GM11168 (cell line): ENCODE data around the gene ANKRD16.

ENCODE experiments used
- in situ Hi-C: fragments of 300-500 bp; cut with MboI; formaldehyde crosslinking; loops from one replicate; pipeline ENCODE4 v1.12.0; 2022; ENCODE audit warnings: low sequenced_read_pairs; ENCODE audit not compliant: unreplicated experiment

ANKRD16 gene

DNA sequence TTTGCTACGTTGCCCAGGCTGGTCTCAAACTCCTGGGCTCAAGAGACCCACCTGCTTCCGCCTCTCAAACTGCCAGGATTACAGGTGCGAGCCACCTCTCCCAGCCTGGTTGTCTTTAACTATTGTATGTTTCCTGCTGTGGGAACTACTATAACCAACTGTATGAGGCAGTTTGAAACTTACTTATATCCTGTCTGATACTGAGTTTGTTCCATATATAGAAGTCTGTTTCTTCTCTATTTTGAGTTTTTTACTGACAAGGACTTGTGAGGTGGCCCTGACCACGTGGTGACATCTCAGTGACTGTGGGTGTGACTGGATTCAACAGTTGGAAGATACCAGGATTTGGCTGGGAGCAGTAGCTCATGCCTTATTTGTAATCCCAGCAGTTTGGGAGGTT is 14.5 kb upstream of the ANKRD16 start:
- in situ Hi-C loops = no loop called here

DNA sequence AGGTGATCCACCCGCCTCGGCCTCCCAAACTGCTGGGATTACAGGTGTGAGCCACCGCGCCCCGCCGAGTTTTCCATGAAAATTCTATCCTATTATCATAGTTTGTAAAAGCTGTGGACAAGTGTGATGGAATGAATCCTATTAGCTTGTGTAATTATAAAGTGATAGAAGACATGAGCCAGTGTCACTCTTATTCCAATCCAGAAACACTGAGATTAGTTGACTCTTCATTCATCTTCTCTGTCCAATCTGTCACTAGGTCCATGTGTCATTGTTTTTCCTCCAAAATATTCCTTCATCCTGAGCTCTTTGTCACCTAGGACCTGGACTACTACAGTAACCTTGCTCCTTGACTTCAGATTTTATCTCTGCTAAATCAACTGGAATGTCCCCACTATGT is 13.9 kb upstream of the ANKRD16 start:
- in situ Hi-C loops = no loop called here

DNA sequence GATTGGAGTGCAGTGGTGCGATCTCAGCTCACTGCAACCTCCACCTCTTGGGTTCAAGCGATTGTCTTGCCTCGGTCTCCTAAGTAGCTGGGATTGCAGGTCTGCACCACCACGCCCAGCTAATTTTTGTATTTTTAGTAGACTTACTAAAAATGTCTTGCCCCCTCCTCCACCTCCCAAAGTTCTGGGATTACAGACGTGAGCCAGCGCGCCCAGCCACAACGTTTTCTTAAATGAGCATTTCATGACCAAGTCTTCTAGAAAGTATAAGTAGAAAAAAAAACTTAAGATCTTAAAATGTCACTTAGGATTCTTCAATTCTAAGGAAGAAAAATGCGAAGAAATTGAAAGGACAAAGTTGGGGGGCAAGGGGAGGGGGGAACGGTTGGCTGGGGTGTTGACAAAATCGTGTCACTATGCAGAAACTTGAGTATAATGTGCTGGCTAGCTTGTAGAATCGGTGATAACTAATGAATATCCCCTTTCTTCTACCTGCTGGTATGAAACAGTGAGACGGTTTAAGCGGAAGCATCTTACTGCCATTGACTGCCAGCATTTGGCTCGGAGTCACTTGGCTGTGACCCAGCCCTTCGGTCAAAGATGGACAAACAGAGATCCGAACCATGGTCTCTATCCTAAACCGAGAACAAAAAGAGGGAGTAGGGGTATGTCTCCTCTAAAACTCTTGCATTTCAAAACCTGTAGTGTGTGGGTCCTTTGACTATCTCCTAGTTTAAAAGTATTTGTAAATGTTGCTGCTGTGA is 13.0 kb upstream of the ANKRD16 start:
- in situ Hi-C loops = no loop called here

DNA sequence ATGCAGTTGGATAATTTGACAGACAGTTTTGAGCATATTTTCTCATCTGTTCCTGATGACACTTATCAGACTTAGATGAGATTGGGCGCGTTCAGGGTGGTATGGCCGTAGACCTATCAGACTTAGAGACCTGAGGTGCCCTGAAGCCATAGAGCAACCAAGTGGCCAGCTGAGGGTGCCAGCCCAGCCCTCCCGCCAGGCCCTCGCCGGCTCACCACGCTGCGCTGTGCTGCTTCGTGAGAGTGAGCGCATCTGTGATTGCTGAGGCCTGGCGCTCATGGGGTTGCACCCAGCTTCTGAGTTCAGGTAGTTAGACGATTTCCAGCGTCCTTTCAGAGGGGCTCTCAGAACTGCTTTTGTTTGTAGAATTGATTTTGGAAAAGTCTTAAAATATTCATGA is 10.6 kb upstream of the ANKRD16 start:
- in situ Hi-C loops = no loop called here

DNA sequence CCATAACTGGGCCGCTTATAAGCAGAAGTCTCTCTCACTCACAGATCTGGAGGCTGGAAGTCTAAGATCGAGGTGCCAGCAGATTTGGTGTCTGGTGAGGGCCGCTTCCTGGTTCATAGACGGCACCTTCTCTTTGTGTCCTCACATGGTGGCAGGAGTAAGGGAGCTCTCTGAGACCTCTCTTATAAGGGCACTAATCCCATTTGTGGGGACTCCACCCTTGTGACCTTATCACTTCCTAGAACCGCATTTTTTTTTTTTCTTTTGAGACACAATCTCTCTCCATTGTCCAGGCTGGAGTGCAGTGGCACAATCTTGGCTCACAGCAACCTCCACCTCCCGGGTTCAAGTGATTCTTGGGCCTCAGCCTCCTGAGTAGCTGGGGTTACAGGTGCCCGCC is 8.5 kb upstream of the ANKRD16 start:
- in situ Hi-C loops = no loop called here

DNA sequence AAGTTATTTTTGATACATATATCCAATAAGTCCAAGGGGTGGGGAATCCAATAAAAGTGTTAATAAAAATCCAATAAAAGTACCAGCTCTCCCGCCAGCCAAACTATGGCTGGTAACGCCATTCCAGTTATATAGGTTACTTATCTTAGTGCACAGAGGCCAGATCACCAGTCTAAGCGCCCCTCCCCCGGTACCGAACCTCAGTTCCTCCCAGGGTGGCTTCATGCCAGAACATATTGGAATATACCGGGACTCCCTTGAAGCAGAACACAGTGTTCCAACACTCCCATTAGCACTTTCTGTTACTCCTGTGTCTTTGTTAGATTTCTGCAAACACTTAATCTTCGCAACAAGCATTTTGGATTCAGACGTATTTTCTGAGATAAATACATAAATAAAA is 7.8 kb upstream of the ANKRD16 start:
- in situ Hi-C loops = no loop called here

DNA sequence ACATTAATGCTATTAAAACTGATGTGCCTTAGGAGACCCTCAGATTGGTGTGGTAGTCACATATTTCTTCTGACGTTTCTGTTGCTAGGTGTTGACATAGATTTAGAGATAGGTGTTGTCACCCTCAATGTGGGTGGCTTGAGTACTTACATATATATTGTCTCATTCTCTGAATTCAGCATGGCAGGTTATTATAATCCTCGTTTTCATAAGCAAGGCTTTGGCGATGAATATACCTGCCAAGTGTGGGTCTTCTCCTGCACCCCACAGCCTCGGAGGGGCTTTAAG is 7.3 kb upstream of the ANKRD16 start:
- in situ Hi-C loops = no loop called here

DNA sequence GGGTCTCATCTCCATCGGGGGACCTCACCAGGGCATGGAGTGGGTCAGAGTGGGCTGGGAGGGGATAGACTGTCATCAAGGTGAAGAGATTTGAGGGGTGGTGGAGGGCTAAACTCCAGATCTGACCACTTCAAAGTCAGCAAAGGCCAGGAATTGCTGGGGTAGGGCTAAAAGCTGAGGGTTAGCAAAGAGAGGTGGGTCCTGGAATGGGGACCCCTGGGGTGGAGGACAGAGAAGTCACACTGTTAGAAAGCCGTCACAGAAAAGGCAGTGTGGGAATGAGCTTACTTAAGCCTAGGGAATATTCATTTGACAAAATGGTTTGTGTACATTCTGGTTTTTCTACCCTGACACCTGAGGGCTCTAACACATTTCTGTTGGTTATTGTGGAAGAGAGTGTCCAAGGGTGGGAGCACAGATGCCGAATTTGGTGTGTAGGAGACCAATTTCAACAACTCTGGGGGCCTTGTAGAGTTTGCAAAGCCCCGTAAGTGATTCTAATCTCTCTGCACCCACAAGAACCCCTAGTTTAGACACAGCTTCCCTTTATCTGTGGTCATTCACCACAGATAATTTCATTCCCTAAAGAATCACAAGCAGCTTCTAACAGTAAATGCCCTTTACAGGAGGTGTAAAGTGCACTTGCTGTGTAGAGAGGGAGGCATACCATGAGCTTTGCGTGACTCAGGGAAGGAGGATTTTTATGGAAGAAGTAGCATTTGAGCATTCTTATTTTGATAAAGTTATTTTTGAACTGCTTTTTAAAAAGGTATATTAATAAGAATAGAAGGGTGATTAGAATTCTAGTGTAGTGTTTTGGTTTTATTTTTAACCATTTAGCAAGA is 6.7 kb upstream of the ANKRD16 start:
- in situ Hi-C loops = no loop called here

DNA sequence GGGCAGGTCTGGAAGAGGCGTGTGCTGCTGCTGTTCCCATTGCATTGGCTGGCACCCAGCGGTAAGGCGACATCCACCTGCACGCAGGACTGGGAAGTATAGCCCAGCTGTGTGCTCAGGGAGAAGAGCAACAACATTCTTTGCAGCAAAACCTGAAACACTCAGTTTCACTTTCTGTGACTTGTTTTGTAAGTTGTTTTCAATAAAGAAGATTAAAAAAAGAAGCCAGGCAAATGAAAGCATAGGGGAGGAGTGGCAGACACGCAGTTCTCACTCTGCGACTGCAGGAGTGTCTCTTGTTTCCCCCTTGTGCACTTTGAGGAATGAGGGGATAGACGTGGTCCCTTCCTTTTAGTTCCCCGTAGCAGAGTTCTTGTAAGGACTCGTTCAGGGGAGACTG is 6.1 kb upstream of the ANKRD16 start:
- in situ Hi-C loops = no loop called here

DNA sequence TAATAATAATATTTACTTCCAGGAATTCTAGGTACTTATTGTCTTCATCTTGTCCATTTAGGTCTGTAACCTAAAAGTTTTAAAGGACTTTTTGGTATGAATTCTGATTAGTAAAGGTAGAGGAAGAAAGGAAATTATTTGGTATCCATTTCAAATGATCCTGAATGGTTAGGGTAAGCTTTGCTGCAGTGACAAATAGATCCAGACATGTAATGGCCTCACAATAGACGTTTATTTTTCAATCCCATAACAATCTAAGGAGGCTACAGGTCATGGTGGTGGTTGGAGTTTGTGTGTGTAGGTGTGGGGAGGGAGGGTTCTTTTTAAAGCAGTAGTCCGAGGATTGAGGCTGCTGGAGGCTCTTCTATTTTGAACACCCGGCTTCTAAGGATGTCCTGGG is 5.7 kb upstream of the ANKRD16 start:
- in situ Hi-C loops = no loop called here

DNA sequence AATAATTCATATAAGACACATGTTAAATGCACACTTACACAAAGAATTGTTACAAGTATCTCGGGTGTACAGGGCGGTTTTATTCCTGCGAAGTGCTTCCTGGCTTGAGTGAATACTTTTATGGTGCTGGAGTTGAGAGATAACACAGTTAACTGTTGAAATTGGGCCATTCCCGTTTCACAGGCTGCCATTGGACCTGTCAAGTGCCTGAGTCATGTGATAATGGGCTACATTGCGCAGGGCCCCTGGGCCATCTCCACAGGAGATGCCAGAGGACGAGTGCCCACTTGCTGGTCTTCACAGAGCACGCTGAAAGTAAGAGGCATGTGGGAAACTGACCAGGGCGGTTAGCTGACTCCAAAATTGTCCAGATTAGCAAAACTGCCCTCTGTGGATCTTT is 5.2 kb upstream of the ANKRD16 start:
- in situ Hi-C loops = no loop called here

DNA sequence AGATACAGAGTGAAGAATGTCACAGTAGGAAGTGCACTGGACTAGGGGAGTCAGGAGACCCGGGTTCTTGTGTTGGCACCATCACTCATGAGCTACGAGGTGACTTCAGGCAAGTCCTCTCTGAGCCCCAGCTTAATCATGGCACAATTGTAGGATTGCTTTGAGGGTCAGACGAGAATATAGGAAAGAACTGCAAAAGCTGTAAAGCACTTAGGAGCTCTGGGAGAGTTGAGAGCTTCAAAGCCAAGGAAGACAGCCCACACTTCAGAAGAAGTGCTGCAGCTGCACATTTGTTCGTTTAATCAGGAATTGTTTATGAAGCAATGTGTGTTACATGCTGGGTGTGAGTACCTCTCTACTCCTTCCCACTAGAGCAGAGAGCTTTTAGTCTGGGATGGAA is 4.7 kb upstream of the ANKRD16 start:
- in situ Hi-C loops = no loop called here

DNA sequence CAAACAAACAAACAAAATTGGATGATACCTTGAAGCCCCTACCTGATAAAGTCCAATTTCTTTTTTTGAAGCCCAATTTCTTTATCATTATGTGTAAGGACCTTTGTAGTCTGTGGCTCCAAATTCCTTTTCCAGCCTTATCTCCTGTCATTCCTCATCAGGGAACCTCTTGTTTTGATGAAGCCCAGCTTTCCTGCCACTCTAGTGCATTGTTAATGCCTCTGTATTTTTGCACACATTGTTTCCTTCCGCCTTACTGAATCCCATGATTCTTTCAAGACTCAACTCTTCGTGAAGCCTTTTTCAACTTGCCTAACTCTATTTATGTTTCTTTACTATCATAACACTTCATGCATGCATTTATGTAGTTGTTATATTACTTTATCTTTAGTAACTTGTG is 3.6 kb upstream of the ANKRD16 start:
- in situ Hi-C loops = no loop called here

DNA sequence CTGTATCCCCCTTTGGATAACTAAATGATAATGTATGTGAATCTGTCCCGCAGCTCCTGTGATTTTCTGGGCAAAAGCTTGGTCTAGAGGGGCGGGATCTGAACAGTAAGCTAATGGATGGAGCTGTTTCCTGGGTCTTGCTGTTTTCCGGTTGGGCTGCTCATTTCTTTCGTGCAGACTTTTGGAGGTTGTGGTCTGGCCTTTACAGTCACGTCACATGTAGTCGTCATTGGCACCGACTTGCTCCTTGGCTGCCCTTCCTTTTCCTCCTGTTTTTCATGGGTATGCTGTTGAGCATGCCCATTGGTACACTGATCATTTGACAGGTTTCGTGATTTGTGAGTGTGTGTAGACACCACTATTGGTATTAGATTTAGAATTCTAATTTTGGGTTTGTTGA is 2.3 kb upstream of the ANKRD16 start:
- in situ Hi-C loops = no loop called here

DNA sequence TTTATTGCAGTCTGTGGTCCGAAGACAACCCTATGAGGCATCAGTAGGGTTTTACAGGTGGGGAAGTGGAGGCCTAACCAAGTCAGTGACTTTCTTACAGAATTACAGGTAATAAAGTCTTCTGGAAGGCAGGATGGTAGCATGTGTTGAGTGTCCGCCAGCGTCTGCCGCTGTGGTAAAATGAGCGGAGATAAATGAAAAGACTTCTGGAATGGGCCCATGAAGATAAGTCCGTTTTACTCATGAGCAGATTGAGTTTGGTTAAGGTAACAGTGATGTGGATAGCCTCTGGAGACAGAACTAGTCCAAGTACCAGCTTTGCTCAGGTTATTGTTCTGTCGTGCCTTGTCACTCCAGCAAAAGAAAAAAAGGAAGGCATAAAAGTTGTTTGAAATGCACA is 1.3 kb upstream of the ANKRD16 start:
- in situ Hi-C loops = no loop called here

DNA sequence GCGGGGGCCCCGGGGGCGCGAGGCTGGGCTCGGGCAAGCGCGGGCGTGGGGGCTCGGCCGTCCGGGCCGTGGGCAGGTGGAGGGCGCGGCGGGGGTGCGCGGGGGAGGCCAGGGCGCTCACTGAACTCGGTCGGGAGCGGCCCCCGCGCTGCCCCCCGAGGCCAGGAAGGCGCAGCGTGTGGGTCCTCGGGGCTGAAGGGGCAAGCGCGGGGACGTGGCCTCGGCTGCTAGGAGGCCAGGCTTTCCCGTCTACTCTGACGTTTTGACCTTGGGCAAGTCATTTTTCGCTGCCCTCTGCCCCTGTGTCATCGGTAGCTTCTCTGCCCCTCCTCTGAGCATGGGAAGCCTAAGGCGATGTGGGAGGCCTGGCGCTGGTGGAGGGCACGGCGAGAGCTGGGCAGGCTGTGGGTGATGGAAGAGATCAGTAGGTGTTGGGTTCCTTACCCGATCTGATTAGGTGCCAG is 791 bp upstream of the ANKRD16 start:
- in situ Hi-C loops = no loop called here

DNA sequence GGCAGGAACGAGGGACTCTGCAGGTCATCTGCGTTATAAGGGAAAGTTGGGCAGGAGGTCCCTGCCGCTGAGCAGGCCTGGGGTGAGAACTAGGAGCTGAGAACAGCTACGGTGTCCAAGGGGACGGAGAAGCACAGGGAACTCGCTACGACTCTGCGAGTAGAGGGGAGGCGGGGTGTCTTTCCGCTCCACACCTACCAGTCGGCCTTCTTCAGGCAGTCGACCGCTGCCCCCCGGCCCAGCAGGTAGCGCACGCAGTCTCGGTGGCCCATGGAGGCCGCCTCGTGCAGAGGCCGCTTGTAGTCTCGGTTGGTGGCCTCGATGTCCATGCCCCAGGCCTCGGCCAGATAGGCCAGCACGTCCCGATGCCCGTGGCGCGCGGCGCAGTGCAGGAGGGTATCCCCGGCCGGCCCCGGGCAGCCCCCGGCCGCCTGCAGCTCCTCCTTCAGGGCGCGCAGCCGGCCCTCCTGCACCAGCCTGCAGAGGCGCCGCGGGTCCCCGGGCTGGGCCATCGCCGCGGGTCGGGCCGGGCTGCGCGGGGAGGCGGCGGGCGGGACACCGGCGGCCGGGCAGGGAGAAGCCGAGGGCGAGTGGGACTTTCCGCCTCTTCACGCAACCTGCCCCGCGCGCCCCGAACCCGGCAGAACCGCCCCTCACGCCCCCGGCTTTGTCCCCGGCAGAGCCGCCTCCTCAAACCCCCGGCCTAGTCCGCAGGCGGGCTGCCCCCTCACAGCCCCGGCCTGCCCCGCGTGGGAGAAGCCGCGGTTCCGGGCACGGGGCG is 660 bp downstream of the ANKRD16 start:
- in situ Hi-C loops = no loop called here

DNA sequence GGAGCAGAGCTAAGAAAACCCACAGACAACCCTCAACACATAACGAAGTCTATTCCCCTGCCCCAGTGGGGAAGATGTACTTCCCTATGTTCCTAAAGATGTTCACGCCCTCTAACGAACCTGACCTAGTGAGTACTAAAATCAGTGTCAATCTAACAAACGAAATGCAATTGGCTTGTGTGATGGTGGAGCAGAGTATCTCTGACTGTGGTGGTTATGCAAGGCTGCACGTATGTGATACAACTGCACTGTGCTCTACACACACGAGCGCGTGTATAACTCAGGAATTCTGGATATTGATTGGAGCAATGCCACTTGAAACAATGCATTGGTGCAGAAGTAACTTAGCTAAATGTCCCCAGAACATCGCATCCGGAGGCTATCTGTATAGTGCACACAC is 1.3 kb downstream of the ANKRD16 start:
- in situ Hi-C loops = no loop called here

DNA sequence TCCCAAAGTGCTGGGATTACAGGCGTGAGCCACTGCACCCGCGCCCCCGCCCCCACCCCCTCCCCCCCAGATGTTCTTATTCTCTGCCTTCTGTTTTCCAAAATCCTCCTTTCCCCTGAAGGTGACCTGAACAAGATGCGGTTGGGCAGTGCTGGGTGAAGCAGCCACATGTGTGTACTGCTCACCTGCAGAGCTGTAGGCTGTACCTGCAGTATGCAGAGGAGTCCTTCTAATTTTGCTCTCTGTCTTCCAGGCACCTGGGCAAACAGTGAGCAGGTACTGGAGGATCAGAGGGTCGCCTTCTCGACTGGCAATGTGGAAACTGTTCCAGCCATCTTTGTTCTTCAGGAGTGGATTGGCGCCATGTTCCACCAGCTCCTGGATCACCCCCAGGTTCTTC is 2.1 kb downstream of the ANKRD16 start:
- in situ Hi-C loops = no loop called here

DNA sequence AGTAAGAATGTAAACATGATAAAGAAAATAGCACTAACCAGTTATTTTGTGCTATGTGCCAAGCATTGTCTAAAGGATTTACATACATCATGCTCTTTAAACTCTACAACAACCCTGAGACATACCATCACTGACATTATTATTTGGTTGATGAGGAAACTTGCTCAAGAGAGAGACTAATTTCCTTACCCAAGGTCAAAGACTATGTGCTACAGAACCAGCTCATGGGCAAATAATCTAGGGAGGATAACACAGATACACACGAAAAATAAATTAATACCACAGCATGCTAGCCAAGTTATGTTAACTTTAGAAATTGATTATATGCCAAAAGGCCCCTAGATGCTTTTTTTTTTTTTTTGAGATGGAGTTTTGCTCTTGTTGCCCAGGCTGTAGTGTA is 2.7 kb downstream of the ANKRD16 start:
- in situ Hi-C loops = no loop called here

DNA sequence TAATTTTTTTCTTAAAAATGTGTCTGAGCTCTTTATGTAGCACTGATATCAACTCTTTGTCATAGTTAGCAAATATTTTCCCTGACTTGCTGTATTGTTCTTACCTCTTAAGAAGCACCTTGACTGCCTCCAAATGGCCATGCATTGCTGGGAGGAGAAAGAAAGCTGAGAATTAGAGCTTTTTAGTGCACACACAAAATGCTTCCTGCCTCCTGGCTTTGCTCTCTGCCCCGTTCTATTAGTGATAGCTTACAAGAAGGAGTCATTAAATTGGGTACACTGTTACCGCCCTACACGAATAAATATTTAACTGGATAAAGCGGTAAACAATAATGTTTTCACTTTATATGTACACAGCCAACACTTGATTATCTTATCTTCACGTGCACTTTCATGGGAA is 4.1 kb downstream of the ANKRD16 start:
- in situ Hi-C loops = no loop called here
